GM12878 (cell line): ENCODE results near the gene ZDHHC22.

ENCODE experiments used
- EZH2 ChIP-seq: IDR thresholded peaks from 2 replicates; pipeline ENCODE4 v1.6.1; 2012; ENCODE audit warnings: low read depth, mild to moderate bottlenecking, control low read depth, inconsistent platforms, low read length, borderline replicate concordance; ENCODE audit not compliant: control insufficient read depth
- LARP7 ChIP-seq: fragments of 450-650 bp; IDR thresholded peaks from 2 replicates; pipeline ENCODE4 v1.6.1; 2017; ENCODE audit warnings: mild to moderate bottlenecking
- NR2C1 ChIP-seq: fragments of 450-650 bp; IDR thresholded peaks from 2 replicates; pipeline ENCODE4 v1.6.1; 2017; ENCODE audit warnings: antibody characterized with exemption, mild to moderate bottlenecking, moderate library complexity
- NR2C2 ChIP-seq: IDR thresholded peaks from 2 replicates; pipeline ENCODE4 v1.6.1; 2011; ENCODE audit warnings: borderline replicate concordance, low read depth; ENCODE audit not compliant: control insufficient read depth, insufficient read length
- NR2F1 ChIP-seq: fragments of 450-650 bp; conservative IDR thresholded peaks from 2 replicates; pipeline ENCODE4 v1.6.1; 2017; ENCODE audit warnings: mild to moderate bottlenecking
- NRF1 ChIP-seq: conservative IDR thresholded peaks from 2 replicates; pipeline ENCODE4 v1.6.1; 2011; ENCODE audit warnings: mild to moderate bottlenecking, low read depth, low read length, improper control_type of control experiment
- POLR2A ChIP-seq: IDR thresholded peaks from 2 replicates; pipeline ENCODE4 v1.6.1; 2011; ENCODE audit warnings: low read depth, mild to moderate bottlenecking, low read length
- ZNF274 ChIP-seq: IDR thresholded peaks from one replicate; pipeline ENCODE4 v1.8.0; 2011; ENCODE audit not compliant: insufficient read length, insufficient read depth
- ZNF384 ChIP-seq: IDR thresholded peaks from 2 replicates; pipeline ENCODE4 v1.6.1; 2012; ENCODE audit warnings: low read depth, mild to moderate bottlenecking, low read length, improper control_type of control experiment, borderline replicate concordance
- TF ChIP-seq, protein P1 (sequence below), 3 experiments: IDR thresholded peaks in 2 of 3; conservative IDR thresholded peaks in 1 of 3; 2 replicates each; pipeline ENCODE4 v1.5.1; 2011; ENCODE audit warnings: low read depth in 3 of 3, low read length in 3 of 3, mild to moderate bottlenecking in 3 of 3, control low read depth in 2 of 3, moderate library complexity in 2 of 3, inconsistent platforms in 1 of 3, mixed read lengths in 1 of 3; ENCODE audit not compliant: control insufficient read depth in 2 of 3, insufficient read depth in 1 of 3; ENCODE audit errors: extremely low read depth in 1 of 3

DNA sequence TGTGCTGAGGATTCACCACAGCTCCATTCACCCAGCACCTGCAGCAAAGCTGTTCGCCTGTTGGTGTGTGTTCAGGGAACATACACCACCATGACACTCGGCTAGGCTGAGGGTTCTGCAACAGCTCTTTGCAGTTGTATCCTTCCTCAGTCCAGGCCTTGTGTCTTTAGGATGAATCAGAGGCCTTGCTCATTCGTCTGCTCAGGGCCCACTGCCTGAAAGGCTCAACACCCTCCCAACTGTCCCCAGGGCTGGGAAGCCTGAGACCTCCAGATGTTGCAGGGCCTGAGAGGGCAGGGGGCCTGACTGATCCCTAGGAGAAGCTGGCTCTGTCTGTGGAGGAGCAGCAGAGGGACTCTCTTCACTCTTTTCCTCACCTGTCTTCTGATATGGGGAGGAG is 11.2 kb downstream of the ZDHHC22 start:
- TF ChIP-seq, protein P1, sequence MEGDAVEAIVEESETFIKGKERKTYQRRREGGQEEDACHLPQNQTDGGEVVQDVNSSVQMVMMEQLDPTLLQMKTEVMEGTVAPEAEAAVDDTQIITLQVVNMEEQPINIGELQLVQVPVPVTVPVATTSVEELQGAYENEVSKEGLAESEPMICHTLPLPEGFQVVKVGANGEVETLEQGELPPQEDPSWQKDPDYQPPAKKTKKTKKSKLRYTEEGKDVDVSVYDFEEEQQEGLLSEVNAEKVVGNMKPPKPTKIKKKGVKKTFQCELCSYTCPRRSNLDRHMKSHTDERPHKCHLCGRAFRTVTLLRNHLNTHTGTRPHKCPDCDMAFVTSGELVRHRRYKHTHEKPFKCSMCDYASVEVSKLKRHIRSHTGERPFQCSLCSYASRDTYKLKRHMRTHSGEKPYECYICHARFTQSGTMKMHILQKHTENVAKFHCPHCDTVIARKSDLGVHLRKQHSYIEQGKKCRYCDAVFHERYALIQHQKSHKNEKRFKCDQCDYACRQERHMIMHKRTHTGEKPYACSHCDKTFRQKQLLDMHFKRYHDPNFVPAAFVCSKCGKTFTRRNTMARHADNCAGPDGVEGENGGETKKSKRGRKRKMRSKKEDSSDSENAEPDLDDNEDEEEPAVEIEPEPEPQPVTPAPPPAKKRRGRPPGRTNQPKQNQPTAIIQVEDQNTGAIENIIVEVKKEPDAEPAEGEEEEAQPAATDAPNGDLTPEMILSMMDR (IDR thresholded peaks at IDR 0.05 in 2 of 3, conservative IDR thresholded peaks at IDR 0.05 in 1 of 3; ENCODE audit: control insufficient read depth in 2 of 3, extremely low read depth in 1 of 3, insufficient read depth in 1 of 3, low read depth in 3 of 3, low read length in 3 of 3): no peak
- TF ChIP-seq POLR2A (no peak), ZNF274 (no peak), NR2F1 (no peak), LARP7 (no peak), EZH2 (no peak), NR2C2 (no peak), NRF1 (no peak), ZNF384 (no peak), NR2C1 (no peak)
